HG02840 (cell line): ENCODE data around the gene OIP5.
A peak's percentile ranks its signal among the peaks of the same experiment; 100 is the strongest.
"Not testable (repeated sequence)": the region's sequence is repeated elsewhere in the genome, so short reads cannot be mapped to it uniquely, and the experiment has no call there.

Source experiments
- ATAC-seq: cut with Tn5 transposase; IDR thresholded peaks from one replicate; pipeline ENCODE4 v1.9.1; 2021; ENCODE audit warnings: mild to moderate bottlenecking, moderate library complexity, moderate number of reproducible peaks; ENCODE audit not compliant: unreplicated experiment, low FRiP score

OIP5 gene

DNA sequence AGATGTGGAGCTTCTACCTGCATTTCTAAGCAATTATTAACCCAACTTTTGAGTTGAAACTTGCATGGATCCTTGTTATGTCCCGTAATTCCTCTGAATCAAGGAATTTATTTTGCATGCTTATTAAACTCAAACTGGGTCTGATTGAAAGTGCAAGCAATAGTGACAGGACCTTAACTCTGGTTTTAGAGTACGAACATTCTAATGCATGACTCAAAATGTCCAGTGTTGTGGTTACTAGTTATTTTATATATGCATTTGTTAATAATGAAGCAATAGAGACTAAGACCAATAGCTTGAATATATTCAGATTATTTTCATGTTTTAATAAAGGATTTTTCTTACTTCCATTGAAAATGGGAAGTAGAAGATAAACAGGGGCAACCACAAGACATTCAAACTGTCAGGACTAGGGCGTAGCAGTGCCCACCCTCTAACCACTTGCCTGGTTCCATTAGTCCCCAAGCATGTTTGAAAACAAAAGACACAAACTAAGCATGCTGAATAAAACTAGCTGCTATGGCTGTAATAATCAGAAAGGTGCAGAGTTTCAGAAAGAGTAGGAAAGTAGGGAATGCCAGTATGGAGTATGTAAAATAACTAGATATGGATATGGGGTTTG lies 28.1 kb downstream of the OIP5 start:
- no peak for ATAC-seq

- ATAC-seq, result no peak
These were observed 30.8 kb downstream of the OIP5 start for GRCh38 chr15:41301587-41301986.

GRCh38 chr15:41301139-41301538 lies 31.3 kb downstream of the OIP5 start:
- ATAC-seq, result not testable (repeated sequence)

DNA sequence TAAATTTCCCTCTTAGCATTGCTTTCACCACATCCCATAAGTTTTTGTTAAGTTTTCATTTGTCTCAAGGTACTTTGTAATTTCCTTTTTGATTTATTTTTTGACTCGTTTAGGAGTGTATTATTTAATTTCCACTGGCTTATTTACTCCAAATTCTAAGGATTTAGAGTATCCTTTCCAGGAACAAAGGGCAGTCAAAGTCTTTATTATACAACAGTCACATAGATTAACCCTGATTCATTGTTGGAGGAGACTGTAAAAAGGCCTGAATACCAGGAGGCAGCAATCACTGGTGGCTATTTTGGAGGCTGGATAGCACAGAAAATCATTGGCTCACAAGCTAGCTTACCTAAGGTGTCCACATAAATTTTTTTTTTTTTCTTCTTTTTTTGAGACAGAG lies 39.9 kb downstream of the OIP5 start:
- no peak for ATAC-seq

- peak; percentile 55 for ATAC-seq
These were observed 41.2 kb downstream of the OIP5 start for GRCh38 chr15:41291065-41291631.

DNA sequence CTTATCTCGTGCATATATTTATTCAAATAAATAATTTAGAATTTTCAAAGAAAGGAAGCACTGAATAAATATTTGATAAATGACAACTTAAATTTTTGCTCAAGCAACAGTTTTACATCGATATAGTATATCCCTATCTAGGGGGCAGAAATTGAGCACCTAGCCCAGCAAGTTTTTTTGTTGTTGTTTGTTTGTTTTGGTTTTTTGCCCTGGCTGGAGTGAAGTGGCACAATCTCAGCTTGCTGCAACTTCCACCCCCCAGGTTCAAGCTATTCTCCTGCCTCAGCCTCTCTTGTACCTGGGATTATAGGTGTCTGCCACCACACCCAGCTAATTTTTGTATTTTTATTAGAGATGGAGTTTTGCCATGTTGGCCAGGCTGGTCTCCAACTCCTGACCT lies 42.4 kb downstream of the OIP5 start:
- no peak for ATAC-seq

DNA sequence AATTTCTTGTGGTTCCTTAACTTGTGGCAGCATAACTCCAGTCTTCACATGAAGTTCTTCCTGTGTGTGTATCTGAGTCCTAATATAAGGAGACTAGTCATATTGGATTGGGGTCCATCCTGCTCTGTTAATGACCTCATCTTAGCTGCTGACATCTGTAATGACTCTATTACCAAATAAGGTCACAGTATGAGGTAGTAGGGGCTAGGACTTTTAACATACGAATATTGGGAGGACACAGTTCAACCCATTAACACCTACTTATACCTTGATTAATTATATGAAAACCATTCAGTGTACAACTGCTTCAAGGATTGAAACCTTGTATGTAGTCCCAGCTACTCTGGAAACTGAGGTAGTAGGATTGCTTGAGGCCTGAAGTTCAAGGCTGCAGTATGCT lies 43.9 kb downstream of the OIP5 start:
- no peak for ATAC-seq

GRCh38 chr15:41286665-41287333 lies 45.6 kb downstream of the OIP5 start:
- ATAC-seq, result no peak

- ATAC-seq, result no peak
These were observed 47.1 kb downstream of the OIP5 start for GRCh38 chr15:41285285-41285684.

DNA sequence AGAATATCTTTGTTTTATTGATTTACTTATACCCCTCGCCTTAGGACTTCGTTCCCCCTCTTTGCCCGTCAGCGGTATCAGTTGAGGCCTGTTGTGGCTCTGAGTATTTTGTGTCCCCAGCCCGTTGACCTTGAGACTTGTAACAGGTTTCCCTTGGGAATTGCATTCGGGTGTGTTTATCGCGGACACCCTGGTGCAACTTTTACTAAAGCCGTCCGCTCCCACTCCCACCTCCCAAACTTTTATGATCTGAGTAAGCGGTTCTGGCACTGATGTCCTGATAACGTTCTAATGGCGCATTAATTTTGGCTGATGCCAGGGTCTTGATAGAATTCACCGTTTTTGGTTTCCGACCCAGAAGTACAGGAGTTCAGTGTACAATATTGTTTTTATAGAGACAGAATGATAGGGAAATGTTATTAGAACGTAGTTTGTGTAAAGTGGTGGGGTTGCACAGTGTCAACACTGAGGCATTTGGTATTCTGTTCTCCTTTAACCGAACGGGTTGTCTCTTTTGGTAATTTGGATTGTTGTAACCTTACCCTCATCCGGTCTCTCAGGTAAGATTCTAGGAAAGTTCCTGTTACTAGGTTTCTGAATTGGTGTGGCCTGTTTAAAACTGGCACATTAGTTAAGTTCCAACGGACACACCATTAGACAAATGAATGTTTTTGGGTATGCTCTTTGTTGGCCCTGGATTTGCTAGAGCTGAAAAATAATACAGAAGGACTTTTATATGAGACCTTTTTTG lies 47.8 kb downstream of the OIP5 start:
- no peak for ATAC-seq

- peak; percentile 94 for ATAC-seq
These were observed 48.6 kb downstream of the OIP5 start for GRCh38 chr15:41283653-41284426.

GRCh38 chr15:41282980-41283652 lies 49.3 kb downstream of the OIP5 start:
- ATAC-seq, result not testable (repeated sequence)

GRCh38 chr15:41282436-41282835 lies 50.0 kb downstream of the OIP5 start:
- not testable (repeated sequence) for ATAC-seq

DNA sequence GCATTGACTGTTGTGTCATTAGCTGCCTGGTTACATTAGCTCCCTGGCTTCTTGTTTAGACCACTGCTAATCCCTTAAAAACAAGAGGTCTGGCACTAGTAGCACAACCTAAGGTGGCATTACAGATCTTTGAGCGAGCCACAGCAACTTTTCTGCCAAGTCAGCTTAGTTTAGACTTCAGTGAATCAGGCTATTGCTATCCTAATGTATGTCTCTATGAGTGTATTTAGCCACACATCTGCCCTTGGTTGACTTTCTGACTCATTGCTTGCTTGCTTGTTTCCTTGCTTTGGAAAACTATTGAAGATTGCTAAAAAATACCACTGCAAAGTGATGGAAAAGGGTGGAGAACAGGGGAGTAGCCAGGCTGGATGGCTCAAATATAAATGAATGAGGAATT lies 51.2 kb downstream of the OIP5 start:
- ATAC-seq, result no peak

- no peak for ATAC-seq
These were observed 52.7 kb downstream of the OIP5 start for GRCh38 chr15:41279535-41280283.

GRCh38 chr15:41278319-41278718 lies 54.1 kb downstream of the OIP5 start:
- no peak for ATAC-seq

DNA sequence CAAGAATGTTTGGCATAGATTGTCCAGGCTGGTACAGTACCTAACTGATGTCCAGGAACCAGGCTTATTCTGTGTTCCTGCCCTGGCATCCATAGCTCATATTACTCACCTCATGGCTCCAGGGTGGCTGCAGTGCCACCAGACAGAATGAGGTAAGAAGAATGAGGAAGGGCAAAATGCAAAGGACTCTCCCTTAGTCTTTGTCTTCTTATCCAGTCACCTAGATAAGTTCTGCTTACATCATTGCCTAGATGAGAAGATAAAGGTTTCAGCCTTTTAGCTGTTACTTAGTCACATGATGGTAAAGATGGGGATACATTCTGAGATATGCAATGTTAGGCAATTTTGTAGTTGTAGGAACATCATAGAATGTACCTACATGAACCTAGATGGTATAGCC lies 55.6 kb downstream of the OIP5 start:
- ATAC-seq, result no peak

DNA sequence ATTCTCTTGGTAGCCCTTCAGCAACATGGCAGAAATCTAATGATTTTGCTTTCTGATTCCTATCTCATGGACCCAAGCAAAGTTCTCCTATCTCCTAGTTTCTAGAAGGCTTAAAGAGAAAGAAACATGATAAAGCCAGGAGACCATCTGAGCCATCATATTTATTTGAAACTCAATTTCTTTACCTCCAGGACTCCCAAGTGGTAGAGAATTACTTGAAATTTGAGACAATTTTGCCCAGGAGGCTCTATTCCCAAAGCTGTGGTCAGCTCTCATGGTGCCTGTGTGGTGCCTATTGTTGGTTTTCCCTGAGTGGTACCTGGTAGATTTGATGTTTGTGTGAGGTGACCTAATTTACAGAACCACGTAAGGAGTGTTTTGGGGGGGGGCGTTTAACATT lies 62.5 kb downstream of the OIP5 start:
- no peak for ATAC-seq

DNA sequence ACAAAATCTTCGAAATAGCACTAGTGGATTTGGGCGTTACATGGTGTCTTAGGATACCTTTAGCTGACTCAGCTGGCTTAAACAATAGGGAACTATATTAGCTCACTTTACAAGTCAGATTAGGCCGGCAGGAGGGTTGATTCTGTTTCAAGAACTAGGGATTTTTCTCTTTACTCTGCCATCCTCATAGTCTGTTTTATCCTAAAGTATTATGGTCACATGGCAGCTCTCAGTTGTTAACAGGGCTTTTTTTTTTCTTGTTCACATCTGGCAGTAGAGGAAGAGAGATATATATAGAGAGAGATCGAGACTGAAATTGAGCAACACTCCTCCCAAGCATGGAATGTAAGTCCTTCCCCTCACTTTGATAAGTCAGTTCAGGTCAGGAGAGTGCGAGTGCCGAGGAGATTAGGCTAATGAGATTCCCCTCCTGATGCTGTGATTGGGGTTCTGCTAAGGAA lies 68.5 kb downstream of the OIP5 start:
- ATAC-seq, result no peak
